GM12875 (cell line): ENCODE results near the gene RNF144A.

ENCODE experiments used
- H3K4me3 ChIP-seq: one replicate; pipeline ENCODE4 v1.5.1; 2011; ENCODE audit warnings: low read depth, low read length, control low read depth
- TF ChIP-seq, protein P1 (sequence below): IDR thresholded peaks from 2 replicates; pipeline ENCODE4 v1.5.1; 2011; ENCODE audit warnings: low read depth, mild to moderate bottlenecking, control low read depth, inconsistent platforms, low read length, moderate library complexity, borderline replicate concordance; ENCODE audit not compliant: insufficient read depth

Gene RNF144A

GRCh38 chr2:6880200-6880733 lies 36.9 kb upstream of the RNF144A start:
- TF ChIP-seq, protein P1, sequence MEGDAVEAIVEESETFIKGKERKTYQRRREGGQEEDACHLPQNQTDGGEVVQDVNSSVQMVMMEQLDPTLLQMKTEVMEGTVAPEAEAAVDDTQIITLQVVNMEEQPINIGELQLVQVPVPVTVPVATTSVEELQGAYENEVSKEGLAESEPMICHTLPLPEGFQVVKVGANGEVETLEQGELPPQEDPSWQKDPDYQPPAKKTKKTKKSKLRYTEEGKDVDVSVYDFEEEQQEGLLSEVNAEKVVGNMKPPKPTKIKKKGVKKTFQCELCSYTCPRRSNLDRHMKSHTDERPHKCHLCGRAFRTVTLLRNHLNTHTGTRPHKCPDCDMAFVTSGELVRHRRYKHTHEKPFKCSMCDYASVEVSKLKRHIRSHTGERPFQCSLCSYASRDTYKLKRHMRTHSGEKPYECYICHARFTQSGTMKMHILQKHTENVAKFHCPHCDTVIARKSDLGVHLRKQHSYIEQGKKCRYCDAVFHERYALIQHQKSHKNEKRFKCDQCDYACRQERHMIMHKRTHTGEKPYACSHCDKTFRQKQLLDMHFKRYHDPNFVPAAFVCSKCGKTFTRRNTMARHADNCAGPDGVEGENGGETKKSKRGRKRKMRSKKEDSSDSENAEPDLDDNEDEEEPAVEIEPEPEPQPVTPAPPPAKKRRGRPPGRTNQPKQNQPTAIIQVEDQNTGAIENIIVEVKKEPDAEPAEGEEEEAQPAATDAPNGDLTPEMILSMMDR = no peak
- H3K4me3 ChIP-seq = no peak overlapping the region

- TF ChIP-seq, protein P1 = no peak
- H3K4me3 ChIP-seq = no peak overlapping the region
These were observed 36.2 kb upstream of the RNF144A start for GRCh38 chr2:6881046-6881445.

DNA sequence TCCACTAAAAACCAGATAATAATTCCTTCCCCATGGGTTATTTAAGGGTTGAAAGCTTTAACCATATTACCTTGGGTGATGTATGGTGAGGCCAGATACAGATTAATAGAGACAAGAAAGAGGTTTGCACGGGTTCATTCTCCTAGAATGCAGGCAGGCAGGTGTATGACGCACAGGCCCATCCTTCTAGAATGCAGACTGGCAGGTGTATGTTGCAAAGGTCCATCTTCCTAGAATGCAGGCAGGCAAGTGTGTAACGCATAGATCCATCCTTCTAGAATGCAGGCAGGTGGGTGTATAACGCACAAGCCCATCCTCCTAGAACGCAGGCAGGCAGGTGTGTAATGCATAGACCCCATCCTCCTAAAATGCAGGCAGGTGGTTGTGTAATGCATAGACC lies 35.7 kb upstream of the RNF144A start:
- no peak overlapping the region for H3K4me3 ChIP-seq
- TF ChIP-seq, protein P1 = no peak

DNA sequence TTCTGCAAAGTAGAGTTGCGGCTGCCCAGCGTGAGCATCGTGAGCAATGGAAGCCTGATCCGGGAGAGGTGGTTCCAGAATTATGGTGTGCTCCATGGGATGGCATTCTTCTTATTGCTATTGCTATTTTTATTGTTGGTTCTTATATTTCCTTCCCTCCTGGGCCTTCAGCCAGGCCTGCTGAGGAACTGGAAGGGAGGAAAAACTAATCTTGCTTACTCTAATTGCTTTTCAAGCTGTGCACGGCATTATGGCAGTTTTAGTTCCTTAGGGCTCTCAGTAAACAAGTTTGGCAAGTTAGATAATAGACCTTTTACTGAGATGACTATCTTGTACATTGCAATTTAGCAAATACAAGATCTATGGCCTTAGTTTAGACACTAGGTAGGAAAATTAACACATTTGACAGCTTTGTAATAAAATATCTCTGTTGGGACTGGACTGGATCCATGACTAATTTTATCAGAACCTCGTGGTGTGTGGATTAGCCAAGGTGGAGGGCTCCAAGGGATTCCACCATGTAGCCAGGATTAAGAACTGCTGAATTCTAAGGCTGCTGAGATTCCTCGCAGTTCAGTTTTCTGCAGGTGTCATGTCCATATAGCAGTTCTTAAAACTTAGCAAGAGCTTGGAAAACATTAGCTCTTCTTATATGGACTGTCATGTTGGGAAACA lies 33.6 kb upstream of the RNF144A start:
- H3K4me3 ChIP-seq = no peak overlapping the region
- TF ChIP-seq, protein P1 = no peak

GRCh38 chr2:6885551-6885950 lies 31.7 kb upstream of the RNF144A start:
- H3K4me3 ChIP-seq = no peak overlapping the region
- TF ChIP-seq, protein P1 = no peak

DNA sequence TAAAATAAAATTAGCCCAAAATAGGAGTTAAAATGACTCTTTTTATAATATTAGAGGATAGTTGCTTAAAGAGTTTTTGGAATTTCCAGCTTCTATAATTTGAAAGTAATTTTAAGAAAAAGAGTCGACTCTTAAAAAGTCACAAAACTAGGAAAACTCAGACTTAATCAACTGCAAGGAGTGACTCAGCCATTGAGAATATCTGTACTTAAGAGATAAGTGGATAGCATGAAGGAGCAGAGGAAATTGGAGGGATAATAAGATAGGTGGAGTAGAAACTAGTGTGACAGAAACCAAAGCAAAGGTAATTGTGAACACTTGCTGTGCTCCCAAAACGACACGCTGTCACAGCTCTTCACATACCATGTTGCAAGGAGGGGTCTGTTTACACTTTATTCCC lies 31.2 kb upstream of the RNF144A start:
- no peak overlapping the region for H3K4me3 ChIP-seq
- TF ChIP-seq, protein P1 = no peak

GRCh38 chr2:6887751-6888192 lies 29.4 kb upstream of the RNF144A start:
- TF ChIP-seq, protein P1 = no peak
- no peak overlapping the region for H3K4me3 ChIP-seq
